Liver (tissue), 9 donors: ENCODE results near the gene THAP4. TPM values are rescaled to one million over a fixed set of nuclear protein-coding genes. Genes with fewer than 3 reads are reported as not detected.
"Not testable (repeated sequence)": the region's sequence is repeated elsewhere in the genome, so short reads cannot be mapped to it uniquely, and the experiment has no call there.

Source experiments
- DNase-seq: peaks from one replicate; pipeline ENCODE4 v3.0.0-alpha.2; 2017; ENCODE audit warnings: low spot score
- H3K27ac ChIP-seq, 2 donors: one replicate each; pipeline ENCODE4 v1.7.0; 2013; ENCODE audit warnings: inconsistent platforms in 2 of 2, low read length in 2 of 2, control low read depth in 1 of 2, low read depth in 1 of 2, mild to moderate bottlenecking in 1 of 2
- H3K27me3 ChIP-seq, 4 donors: one replicate each; pipeline versions ENCODE4 v1.6.1 to v1.7.0; 2013; ENCODE audit warnings: low read length in 3 of 4, inconsistent platforms in 1 of 4, mild to moderate bottlenecking in 1 of 4, moderate library complexity in 1 of 4; ENCODE audit not compliant: control insufficient read depth in 4 of 4, insufficient read depth in 4 of 4
- H3K36me3 ChIP-seq, 4 donors: one replicate each; pipeline versions ENCODE4 v1.6.1 to v1.7.0; 2013; ENCODE audit warnings: low read length in 3 of 4, mild to moderate bottlenecking in 3 of 4, low read depth in 1 of 4, moderate library complexity in 1 of 4; ENCODE audit not compliant: control insufficient read depth in 4 of 4, insufficient read depth in 3 of 4
- H3K4me1 ChIP-seq, 4 donors: one replicate each; pipeline versions ENCODE4 v1.6.1 to v1.7.0; 2013; ENCODE audit warnings: low read length in 3 of 4, mild to moderate bottlenecking in 3 of 4, moderate library complexity in 1 of 4; ENCODE audit not compliant: control insufficient read depth in 4 of 4, insufficient read depth in 4 of 4
- H3K4me3 ChIP-seq, 3 donors: one replicate each; pipeline versions ENCODE4 v1.6.1 to v1.7.0; 2013; ENCODE audit warnings: low read length in 3 of 3, control low read depth in 1 of 3, low read depth in 1 of 3, mild to moderate bottlenecking in 1 of 3
- H3K9ac ChIP-seq, 2 donors: one replicate each; pipeline ENCODE4 v1.7.0; 2013; ENCODE audit warnings: low read length in 2 of 2, mild to moderate bottlenecking in 2 of 2, moderate library complexity in 2 of 2, control low read depth in 1 of 2, low read depth in 1 of 2
- H3K9me3 ChIP-seq, 4 donors: one replicate each; pipeline versions ENCODE4 v1.6.1 to v1.7.0; 2013; ENCODE audit warnings: low read length in 3 of 4; ENCODE audit not compliant: control insufficient read depth in 4 of 4
- EGR1 ChIP-seq, 2 donors: IDR thresholded peaks; 2 replicates each; pipeline ENCODE4 v1.6.1; 2016 to 2018; ENCODE audit warnings: antibody characterized with exemption in 2 of 2, low read depth in 2 of 2
- FOXA1 ChIP-seq: IDR thresholded peaks from 2 replicates; pipeline ENCODE4 v1.6.1; 2016; ENCODE audit warnings: antibody characterized with exemption
- FOXA2 ChIP-seq: IDR thresholded peaks from 2 replicates; pipeline ENCODE4 v1.6.1; 2016; ENCODE audit warnings: antibody characterized with exemption
- GABPA ChIP-seq, 2 donors: IDR thresholded peaks in 1 of 2; conservative IDR thresholded peaks in 1 of 2; 2 replicates each; pipeline ENCODE4 v1.6.1; 2016; ENCODE audit warnings: antibody characterized with exemption in 2 of 2, mild to moderate bottlenecking in 1 of 2, moderate library complexity in 1 of 2
- HNF4A ChIP-seq, 2 donors: conservative IDR thresholded peaks; 2 replicates each; pipeline ENCODE4 v1.6.1; 2016; ENCODE audit warnings: antibody characterized with exemption in 2 of 2, mild to moderate bottlenecking in 2 of 2
- NR2F2 ChIP-seq: IDR thresholded peaks from 2 replicates; pipeline ENCODE4 v1.6.1; 2016; ENCODE audit warnings: antibody characterized with exemption
- RAD21 ChIP-seq, 2 donors: IDR thresholded peaks; 2 replicates each; pipeline ENCODE4 v1.6.1; 2016; ENCODE audit warnings: antibody characterized with exemption in 2 of 2, mild to moderate bottlenecking in 2 of 2
- RXRA ChIP-seq, 2 donors: IDR thresholded peaks; 2 replicates each; pipeline ENCODE4 v1.6.1; 2017 to 2018; ENCODE audit warnings: antibody characterized with exemption in 2 of 2, mild to moderate bottlenecking in 1 of 2
- SP1 ChIP-seq: IDR thresholded peaks from 2 replicates; pipeline ENCODE4 v1.6.1; 2018; ENCODE audit warnings: antibody characterized with exemption, mild to moderate bottlenecking
- YY1 ChIP-seq: IDR thresholded peaks from 2 replicates; pipeline ENCODE4 v1.6.1; 2016; ENCODE audit warnings: antibody characterized with exemption, mild to moderate bottlenecking
- WGBS: extraction: QIAGEN DNeasy Blood & Tissue Kit; methylation state at CpG from one replicate; pipeline ENCODE4 v1.1.7; 2013; 5-methylcytosine and 5-hydroxymethylcytosine counted together
- polyA plus RNA-seq, 2 donors: library from polyadenylated mRNA; stranded (reverse) in 1 of 2; unstranded in 1 of 2; fragments of 200-250 nt in 1 of 2; fragments of >200 nt in 1 of 2; fragmentation: Nextera tagmentation in 1 of 2; extraction: Ambion mirVana in 1 of 2; gene quantifications; one replicate each; pipeline versions ENCODE4 v1.2.1 to v1.2.3, GENCODE V29; 2013 to 2015
- total RNA-seq, 2 donors: library from RNA; depleted of rRNA; stranded (reverse); fragments of >200 nt; gene quantifications; one replicate each; pipeline ENCODE4 v1.2.3, GENCODE V29; 2014
- TF ChIP-seq, protein P1 (sequence below): IDR thresholded peaks from 2 replicates; pipeline ENCODE4 v1.6.1; 2016; ENCODE audit warnings: antibody characterized with exemption
- TF ChIP-seq, protein P2 (sequence below): IDR thresholded peaks from 2 replicates; pipeline ENCODE4 v1.6.1; 2016; ENCODE audit warnings: antibody characterized with exemption
- TF ChIP-seq, protein P3 (sequence below): IDR thresholded peaks from 2 replicates; pipeline ENCODE4 v1.6.1; 2016; ENCODE audit warnings: antibody characterized with exemption, mild to moderate bottlenecking
- donor health status: healthy.
- donor health status: healthy.
- donor health status: healthy.
- donor health status: healthy.
- donor health status: healthy.

THAP4 gene
- total and polyA plus RNA-seq, 4 donors = 16.8 to 33.1 (median 22.7) TPM

DNA sequence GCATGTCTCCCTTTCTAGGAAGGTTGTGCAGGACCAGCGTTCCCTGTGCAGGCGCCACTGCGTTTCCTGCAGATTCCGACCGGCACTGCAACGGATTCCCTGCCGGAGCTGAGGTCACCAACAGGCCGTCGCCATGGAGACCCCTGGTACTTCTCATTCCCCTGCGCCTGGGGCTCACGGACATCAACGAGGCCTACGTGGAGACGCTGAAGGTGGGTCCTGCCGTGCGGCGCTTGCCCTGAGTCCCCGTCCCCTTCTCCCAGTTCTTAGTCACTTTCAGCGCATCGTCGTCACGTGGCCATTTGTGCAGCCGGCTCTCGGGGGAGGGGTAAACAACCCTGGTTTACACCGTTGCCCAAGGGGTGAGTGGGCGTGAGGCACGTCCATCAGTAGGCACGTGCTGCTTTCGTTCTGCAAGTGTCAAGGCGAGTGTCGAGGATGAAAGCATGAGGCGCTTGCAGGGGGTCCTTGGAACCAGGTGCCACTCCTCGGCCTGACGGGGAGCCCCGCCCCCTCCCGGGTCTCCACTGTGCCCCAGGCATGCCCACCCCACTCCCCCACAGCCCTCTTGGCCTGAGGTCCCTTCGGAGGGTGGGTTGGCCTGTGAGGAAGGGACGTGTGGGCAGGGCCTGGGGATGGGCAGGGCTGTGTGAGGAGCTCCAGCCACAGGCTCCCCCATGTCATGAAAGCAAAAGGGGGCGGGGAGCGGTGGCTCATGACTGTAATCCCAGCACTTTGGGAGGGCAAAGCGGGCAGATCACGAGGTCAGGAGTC is 29.9 kb upstream of the THAP4 start:
- DNase-seq = no peak
- 87% methylated on average over 42 of the region's 42 CpGs for WGBS
- no peak overlapping the region for H3K9ac ChIP-seq
- peaks cover 4 to 43% (median 13%) of the 10 kb centered on the region in 4 donors for H3K36me3 ChIP-seq
- no peak overlapping the region for H3K27ac ChIP-seq
- TF ChIP-seq RAD21 (IDR thresholded peaks at IDR 0.05) (no peak), SP1 (no peak), FOXA2 (no peak), RXRA (IDR thresholded peaks at IDR 0.05) (no peak), YY1 (no peak), GABPA (IDR thresholded peaks at IDR 0.05 in 1 of 2, conservative IDR thresholded peaks at IDR 0.05 in 1 of 2) (no peak), FOXA1 (no peak)
- TF ChIP-seq, protein P1, sequence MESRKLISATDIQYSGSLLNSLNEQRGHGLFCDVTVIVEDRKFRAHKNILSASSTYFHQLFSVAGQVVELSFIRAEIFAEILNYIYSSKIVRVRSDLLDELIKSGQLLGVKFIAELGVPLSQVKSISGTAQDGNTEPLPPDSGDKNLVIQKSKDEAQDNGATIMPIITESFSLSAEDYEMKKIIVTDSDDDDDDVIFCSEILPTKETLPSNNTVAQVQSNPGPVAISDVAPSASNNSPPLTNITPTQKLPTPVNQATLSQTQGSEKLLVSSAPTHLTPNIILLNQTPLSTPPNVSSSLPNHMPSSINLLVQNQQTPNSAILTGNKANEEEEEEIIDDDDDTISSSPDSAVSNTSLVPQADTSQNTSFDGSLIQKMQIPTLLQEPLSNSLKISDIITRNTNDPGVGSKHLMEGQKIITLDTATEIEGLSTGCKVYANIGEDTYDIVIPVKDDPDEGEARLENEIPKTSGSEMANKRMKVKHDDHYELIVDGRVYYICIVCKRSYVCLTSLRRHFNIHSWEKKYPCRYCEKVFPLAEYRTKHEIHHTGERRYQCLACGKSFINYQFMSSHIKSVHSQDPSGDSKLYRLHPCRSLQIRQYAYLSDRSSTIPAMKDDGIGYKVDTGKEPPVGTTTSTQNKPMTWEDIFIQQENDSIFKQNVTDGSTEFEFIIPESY = no peak
- H3K9me3 ChIP-seq = no peaks in the 10 kb centered on the region
- H3K4me3 ChIP-seq = no peak overlapping the region
- peaks cover 0 to 6% (median 0%) of the 10 kb centered on the region in 4 donors for H3K4me1 ChIP-seq
- no peaks in the 10 kb centered on the region for H3K27me3 ChIP-seq

DNA sequence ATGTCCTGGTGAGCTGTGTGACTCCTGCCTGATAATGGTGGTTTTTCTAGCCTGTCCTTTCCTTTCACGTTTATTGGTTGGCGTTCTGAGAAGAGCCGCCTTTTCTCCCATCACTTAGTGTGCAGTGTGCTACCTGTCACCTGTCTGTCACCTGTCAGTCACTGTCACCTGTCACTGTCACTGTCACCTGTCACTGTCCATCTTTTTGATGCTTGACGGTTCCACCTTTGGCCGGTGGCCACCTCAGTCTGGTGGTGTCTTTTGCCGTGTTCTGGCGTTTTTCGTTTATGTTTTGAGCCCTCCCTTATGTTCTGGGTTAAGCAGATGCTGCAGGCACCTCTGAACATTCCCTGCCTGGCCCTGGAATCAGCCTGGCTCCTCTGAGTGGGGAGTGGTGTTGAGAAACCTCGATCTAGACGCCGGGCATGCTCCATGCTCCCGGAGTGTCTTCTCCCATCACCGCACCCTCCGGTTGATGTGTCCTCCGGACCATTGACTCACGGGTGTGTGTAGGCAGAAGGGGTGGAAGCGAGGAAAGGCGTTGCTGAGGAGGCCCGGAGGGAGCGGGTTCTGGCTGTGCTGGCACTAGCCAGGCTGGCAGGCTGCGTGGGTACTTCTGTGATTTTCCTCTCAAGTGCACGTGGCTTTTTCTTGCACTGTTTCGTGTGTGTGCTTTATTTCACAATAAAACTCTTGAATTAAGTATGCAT is 28.9 kb upstream of the THAP4 start:
- TF ChIP-seq NR2F2 (no peak), SP1 (no peak), GABPA (IDR thresholded peaks at IDR 0.05 in 1 of 2, conservative IDR thresholded peaks at IDR 0.05 in 1 of 2) (no peak), HNF4A (conservative IDR thresholded peaks at IDR 0.05) (no peak), RAD21 (IDR thresholded peaks at IDR 0.05) (no peak), RXRA (IDR thresholded peaks at IDR 0.05) (no peak), FOXA2 (no peak), FOXA1 (no peak), EGR1 (IDR thresholded peaks at IDR 0.05; ENCODE audit: low read depth in 2 of 2) (no peak)
- TF ChIP-seq, protein P1 = no peak
- TF ChIP-seq, protein P2, sequence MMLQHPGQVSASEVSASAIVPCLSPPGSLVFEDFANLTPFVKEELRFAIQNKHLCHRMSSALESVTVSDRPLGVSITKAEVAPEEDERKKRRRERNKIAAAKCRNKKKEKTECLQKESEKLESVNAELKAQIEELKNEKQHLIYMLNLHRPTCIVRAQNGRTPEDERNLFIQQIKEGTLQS = no peak
- TF ChIP-seq, protein P3, sequence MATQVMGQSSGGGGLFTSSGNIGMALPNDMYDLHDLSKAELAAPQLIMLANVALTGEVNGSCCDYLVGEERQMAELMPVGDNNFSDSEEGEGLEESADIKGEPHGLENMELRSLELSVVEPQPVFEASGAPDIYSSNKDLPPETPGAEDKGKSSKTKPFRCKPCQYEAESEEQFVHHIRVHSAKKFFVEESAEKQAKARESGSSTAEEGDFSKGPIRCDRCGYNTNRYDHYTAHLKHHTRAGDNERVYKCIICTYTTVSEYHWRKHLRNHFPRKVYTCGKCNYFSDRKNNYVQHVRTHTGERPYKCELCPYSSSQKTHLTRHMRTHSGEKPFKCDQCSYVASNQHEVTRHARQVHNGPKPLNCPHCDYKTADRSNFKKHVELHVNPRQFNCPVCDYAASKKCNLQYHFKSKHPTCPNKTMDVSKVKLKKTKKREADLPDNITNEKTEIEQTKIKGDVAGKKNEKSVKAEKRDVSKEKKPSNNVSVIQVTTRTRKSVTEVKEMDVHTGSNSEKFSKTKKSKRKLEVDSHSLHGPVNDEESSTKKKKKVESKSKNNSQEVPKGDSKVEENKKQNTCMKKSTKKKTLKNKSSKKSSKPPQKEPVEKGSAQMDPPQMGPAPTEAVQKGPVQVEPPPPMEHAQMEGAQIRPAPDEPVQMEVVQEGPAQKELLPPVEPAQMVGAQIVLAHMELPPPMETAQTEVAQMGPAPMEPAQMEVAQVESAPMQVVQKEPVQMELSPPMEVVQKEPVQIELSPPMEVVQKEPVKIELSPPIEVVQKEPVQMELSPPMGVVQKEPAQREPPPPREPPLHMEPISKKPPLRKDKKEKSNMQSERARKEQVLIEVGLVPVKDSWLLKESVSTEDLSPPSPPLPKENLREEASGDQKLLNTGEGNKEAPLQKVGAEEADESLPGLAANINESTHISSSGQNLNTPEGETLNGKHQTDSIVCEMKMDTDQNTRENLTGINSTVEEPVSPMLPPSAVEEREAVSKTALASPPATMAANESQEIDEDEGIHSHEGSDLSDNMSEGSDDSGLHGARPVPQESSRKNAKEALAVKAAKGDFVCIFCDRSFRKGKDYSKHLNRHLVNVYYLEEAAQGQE = no peak
- Histone ChIP-seq H3K9me3 (no peaks in the 10 kb centered on the region), H3K4me1 (peaks cover 0 to 6% (median 0%) of the 10 kb centered on the region in 4 donors), H3K27me3 (no peaks in the 10 kb centered on the region), H3K4me3 (no peak overlapping the region), H3K36me3 (peaks cover 4 to 38% (median 17%) of the 10 kb centered on the region in 4 donors), H3K27ac (no peak overlapping the region), H3K9ac (no peak overlapping the region)
- no peak for DNase-seq
- 85% methylated on average over 23 of the region's 23 CpGs for WGBS

DNA sequence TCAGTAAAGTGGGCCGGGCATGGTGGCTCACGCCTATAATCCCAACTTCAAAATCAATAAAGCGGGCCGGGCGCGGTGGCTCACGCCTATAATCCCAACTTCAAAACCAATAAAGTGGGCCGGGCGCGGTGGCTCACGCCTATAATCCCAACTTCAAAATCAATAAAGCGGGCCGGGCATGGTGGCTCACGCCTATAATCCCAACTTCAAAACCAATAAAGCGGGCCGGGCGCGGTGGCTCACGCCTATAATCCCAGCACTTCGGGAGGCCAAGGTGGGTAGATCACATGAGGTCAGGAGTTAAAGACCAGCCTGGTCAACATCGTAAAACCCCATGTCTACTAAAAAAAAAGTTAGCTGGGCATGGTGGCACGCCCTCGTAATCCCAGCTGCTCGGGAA is 25.8 kb upstream of the THAP4 start:
- DNase-seq, H3K27ac ChIP-seq, H3K9ac ChIP-seq, H3K27me3 ChIP-seq, H3K9me3 ChIP-seq, H3K4me3 ChIP-seq, H3K4me1 ChIP-seq: not testable (repeated sequence)
- WGBS = 87% methylated on average over 24 of the region's 24 CpGs
- H3K36me3 ChIP-seq = peaks cover 10 to 38% (median 15%) of the 10 kb centered on the region in 4 donors
